Measurements from ENCODE around the gene EVL. TPM values are rescaled to one million over a fixed set of nuclear protein-coding genes. Genes with fewer than 3 reads are reported as not detected.

The EVL gene
- polyA plus RNA-seq, 1 experiment = 18.6 TPM

DNA sequence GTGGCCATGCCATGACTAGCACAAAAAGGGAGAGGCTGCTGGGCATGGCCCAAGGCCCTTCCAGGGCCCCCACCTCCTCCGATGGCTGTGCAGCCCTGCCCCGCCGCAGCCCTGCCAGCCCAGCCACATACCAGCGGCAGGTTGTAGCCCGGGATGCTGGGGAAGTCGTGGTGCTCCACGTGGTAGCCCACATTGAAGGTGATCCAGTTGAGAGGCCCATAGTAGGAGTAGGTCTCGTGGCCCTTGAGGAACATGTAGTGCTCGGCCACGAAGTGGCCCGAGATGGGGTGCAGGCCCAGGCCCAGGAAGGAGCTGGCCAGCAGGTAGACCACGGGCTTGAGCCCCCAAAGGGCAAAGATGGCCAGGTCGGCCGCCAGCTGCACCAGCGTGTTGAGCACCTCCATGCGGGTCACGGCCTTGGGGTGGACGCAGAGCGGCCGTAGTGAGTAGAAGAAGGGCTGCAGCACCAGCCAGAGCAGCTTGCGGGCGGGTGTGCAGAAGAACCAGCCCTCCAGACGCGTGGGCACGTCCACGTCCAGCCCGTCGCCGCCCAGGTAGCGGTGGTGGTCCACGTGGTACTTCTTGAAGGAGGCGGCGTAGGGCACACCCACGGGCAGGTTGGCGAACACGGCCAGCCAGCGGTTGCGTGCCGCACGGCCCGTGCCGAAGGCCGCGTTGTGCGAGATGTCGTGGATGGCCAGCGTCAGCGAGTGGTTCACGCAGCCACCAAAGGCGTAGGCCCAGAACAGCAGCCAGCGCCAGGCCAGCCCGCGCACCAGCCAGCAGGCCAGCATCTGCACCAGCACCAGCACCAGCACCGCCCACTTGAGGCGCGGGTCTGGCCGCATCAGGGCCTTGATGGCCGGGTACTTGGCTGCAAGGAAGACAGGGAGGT lies 83.9 kb downstream of the EVL start:
- CTCF ChIA-PET = no interaction called here
- no peak for DNase-seq (ENCODE audit: low read depth)
- Histone ChIP-seq H3K27me3 (ENCODE audit: control insufficient read depth, insufficient read depth, low read length) (peaks cover 1% of the 10 kb centered on the region; the same call in 1 of the 2 replicates), H3K36me3 (ENCODE audit: control insufficient read depth, insufficient read depth, low read length) (no peaks in the 10 kb centered on the region), H3K4me3 (ENCODE audit: low read depth, low read length) (no peak overlapping the region)
- POLR2A ChIA-PET = no interaction called here
- TF ChIP-seq, protein P1, sequence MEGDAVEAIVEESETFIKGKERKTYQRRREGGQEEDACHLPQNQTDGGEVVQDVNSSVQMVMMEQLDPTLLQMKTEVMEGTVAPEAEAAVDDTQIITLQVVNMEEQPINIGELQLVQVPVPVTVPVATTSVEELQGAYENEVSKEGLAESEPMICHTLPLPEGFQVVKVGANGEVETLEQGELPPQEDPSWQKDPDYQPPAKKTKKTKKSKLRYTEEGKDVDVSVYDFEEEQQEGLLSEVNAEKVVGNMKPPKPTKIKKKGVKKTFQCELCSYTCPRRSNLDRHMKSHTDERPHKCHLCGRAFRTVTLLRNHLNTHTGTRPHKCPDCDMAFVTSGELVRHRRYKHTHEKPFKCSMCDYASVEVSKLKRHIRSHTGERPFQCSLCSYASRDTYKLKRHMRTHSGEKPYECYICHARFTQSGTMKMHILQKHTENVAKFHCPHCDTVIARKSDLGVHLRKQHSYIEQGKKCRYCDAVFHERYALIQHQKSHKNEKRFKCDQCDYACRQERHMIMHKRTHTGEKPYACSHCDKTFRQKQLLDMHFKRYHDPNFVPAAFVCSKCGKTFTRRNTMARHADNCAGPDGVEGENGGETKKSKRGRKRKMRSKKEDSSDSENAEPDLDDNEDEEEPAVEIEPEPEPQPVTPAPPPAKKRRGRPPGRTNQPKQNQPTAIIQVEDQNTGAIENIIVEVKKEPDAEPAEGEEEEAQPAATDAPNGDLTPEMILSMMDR (IDR thresholded peaks at IDR 0.05; ENCODE audit: insufficient read depth, low read depth, low read length) = no peak

DNA sequence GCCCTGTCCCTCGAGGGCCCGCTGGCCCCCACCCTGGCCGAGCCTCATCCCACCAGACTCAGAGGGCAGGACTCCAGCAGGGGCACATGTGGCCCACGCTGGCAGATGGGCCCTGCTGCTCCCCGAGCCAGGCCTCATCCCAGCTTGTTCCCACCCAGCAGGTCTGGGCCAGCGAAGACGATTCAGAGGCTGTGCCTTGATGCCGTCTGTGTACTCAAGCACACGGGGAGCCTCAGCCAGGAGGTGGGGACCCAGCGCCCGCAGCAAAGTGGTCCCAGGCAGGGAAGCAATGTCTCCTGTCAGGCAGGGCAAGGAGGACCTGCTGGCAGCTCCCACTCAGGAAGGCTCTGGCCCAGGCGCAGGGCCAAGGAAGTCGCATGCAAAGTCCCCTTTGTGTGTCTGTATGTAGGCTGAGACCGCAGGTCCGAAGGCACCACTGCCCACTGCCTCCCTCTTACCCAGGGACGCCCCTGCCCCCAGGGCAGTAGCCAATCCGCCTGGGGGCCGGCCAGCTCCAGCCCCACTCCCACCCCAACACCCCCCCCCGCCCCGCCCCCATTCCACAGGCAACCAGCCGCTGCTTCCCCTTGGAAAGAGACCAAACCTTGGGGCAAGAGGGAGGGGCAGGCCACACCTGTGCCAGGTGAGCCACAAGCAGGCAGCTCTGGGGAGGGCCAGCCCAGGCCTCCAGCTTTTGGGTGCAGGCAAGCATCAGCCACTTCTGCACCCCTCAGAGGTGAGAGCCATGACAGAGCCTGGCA lies 84.8 kb downstream of the EVL start:
- no peak overlapping the region for H3K4me3 ChIP-seq (ENCODE audit: low read depth, low read length)
- TF ChIP-seq, protein P1 (IDR thresholded peaks at IDR 0.05; ENCODE audit: insufficient read depth, low read depth, low read length) = no peak
- H3K27me3 ChIP-seq (ENCODE audit: control insufficient read depth, insufficient read depth, low read length) = peaks cover 1% of the 10 kb centered on the region; the same call in 1 of the 2 replicates
- H3K36me3 ChIP-seq (ENCODE audit: control insufficient read depth, insufficient read depth, low read length) = no peaks in the 10 kb centered on the region
- DNase-seq (ENCODE audit: low read depth) = no peak
- CTCF ChIA-PET = interaction anchor here (0.8 kb wide), 1 partner anchor 72 kb away, joined by 3 read pairs; no protein-coding TSS in a partner anchor
- POLR2A ChIA-PET = no interaction called here

DNA sequence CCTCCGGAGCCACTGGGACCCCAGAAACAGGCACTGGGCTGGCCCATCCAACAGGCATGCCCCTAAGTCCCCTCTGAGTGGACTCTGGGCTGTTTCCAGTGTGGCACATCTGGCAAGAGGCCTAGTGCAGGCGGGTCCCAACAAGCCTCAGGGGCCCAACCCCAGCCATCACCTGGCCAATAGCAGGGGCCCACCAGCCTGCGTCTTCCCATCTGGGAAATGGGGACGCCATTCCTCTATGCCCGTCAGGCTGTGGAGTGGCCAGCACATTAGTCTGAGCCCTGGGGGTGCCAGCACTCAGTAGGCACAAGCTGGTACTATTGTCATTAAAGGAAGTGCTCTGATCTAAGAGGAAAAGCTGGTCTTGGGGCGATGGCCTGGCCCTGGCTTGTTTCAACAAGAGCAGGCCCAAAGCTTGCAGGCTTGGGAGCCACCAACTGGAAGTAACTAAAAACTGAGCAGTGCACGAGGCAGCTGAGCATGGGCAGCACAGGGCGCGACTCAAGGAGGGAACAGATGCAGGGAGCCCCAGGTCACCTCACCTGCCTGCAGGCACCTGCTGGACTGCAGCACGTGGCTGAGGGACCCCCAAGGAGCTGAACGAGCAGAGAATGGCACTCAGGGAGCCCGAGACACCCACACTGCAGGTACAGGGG lies 85.8 kb downstream of the EVL start:
- ChIA-PET CTCF (interaction anchor here (0.8 kb wide), 1 partner anchor 71 kb away, joined by 3 read pairs; no protein-coding TSS in a partner anchor), POLR2A (no interaction called here)
- Histone ChIP-seq H3K4me3 (ENCODE audit: low read depth, low read length) (no peak overlapping the region), H3K27me3 (ENCODE audit: control insufficient read depth, insufficient read depth, low read length) (peaks cover 1% of the 10 kb centered on the region; the same call in 1 of the 2 replicates), H3K36me3 (ENCODE audit: control insufficient read depth, insufficient read depth, low read length) (no peaks in the 10 kb centered on the region)
- TF ChIP-seq, protein P1 (IDR thresholded peaks at IDR 0.05; ENCODE audit: insufficient read depth, low read depth, low read length) = no peak
- DNase-seq (ENCODE audit: low read depth) = no peak

DNA sequence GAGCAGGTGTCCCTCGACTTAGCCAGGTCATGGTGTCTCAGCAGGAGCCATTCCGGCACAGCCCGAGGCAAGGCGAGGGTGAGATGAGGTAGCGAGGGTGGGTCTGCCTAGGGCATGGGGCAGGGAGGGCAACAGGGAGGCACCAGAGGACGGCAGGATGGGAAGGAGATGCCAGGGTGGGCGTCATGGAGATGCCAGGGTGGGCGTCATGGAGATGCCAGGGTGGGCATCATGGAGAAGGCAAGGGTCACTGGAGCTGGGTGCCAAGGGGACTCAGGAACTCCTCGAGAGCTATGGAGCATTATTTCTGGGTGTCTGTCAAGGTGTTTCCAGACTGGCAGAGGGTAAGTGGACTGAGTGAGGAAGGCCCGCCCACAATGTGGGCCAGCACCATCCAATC lies 86.9 kb downstream of the EVL start:
- H3K4me3 ChIP-seq (ENCODE audit: low read depth, low read length) = no peak overlapping the region
- ChIA-PET POLR2A (no interaction called here), CTCF (no interaction called here)
- H3K27me3 ChIP-seq (ENCODE audit: control insufficient read depth, insufficient read depth, low read length) = peaks cover 6% of the 10 kb centered on the region
- DNase-seq (ENCODE audit: low read depth) = no peak
- TF ChIP-seq, protein P1 (IDR thresholded peaks at IDR 0.05; ENCODE audit: insufficient read depth, low read depth, low read length) = no peak
- H3K36me3 ChIP-seq (ENCODE audit: control insufficient read depth, insufficient read depth, low read length) = no peaks in the 10 kb centered on the region

DNA sequence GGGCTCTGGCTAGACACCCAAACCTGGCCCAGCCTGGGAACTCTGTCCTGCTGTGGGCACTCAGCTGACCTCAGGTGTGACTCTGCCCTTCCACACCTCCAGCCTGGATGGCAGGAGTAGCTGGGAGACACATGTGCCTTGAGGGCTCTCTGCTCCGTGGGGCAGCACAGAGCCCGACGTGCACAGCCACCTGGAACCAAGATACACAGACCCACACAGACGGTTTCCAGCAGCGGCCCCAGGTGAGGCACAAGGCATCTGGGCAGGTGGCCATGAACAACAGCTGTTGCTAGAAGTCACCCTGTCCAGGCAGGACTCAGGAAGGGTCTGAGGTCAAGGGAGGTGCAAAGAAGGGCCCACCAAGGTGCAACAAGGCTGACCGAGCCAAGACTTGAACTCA lies 88.3 kb downstream of the EVL start:
- no peak overlapping the region for H3K4me3 ChIP-seq (ENCODE audit: low read depth, low read length)
- H3K27me3 ChIP-seq (ENCODE audit: control insufficient read depth, insufficient read depth, low read length) = peaks cover 11% of the 10 kb centered on the region
- DNase-seq (ENCODE audit: low read depth) = no peak
- ChIA-PET POLR2A (no interaction called here), CTCF (no interaction called here)
- no peaks in the 10 kb centered on the region for H3K36me3 ChIP-seq (ENCODE audit: control insufficient read depth, insufficient read depth, low read length)
- TF ChIP-seq, protein P1 (IDR thresholded peaks at IDR 0.05; ENCODE audit: insufficient read depth, low read depth, low read length) = no peak

All from BJ (cell line).